NB4 (cell line): Measurements from ENCODE around the gene ITIH4.

Source experiments
- CTCF ChIP-seq: IDR thresholded peaks from one replicate; pipeline ENCODE4 v1.5.1; 2012; ENCODE audit warnings: low read depth, low read length
- MAX ChIP-seq: IDR thresholded peaks from 2 replicates; pipeline ENCODE4 v1.6.1; 2011; ENCODE audit warnings: low read depth, low read length
- MYC ChIP-seq: IDR thresholded peaks from 2 replicates; pipeline ENCODE4 v1.6.1; 2011; ENCODE audit warnings: low read depth, low read length
- POLR2A ChIP-seq: IDR thresholded peaks from 2 replicates; pipeline ENCODE4 v1.6.1; 2011; ENCODE audit warnings: mild to moderate bottlenecking; ENCODE audit not compliant: insufficient read length; ENCODE audit errors: extremely low read depth

DNA sequence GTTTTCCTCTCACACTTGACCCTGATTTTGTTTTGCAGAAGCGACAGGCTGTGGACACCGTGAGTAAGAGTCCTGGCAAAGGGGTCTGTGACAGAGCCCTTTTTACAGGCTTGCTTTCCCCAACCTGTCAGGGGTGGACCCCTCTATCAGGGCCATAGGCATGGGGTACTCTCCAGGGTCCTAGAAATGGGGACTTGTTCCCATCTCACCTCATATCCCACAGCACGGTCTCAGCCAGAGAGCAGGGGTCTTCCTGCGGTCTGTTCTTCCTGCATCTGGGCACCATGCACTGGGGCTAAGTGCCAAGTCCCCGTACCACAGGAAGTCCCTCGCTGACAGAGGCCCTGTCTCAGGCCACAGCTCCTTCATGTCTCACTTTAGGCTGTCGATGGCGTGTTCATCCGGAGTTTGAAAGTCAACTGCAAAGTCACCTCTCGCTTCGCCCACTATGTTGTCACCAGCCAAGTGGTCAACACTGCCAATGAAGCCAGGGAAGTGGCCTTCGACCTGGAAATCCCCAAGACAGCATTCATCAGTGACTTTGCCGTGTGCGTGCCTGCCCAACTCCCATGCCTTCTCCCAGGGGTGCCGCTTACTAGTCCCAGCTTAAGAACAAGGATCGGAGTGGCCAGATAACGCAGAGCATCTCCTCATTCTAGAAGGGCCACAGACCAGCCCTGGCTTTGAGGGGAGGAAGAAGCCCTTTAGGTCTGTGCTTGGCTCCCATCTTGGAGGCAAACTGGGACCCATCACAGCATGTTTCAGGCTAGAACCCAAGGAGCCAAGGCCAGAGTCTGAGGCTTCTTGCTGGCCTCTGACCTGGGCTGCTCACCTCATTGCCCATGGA is 52.3 kb downstream of the ITIH4 start:
- TF ChIP-seq CTCF (no peak), MAX (no peak), POLR2A (no peak), MYC (no peak)
